GM19043 (cell line): ENCODE results near the gene CDR2L.

Experiments used
- ATAC-seq: cut with Tn5 transposase; IDR thresholded peaks from one replicate; pipeline ENCODE4 v1.9.1; 2021; ENCODE audit warnings: low read depth; ENCODE audit not compliant: unreplicated experiment

Gene CDR2L

GRCh38 chr17:74987418-74987908, at the start of gene CDR2L:
Gene CDR2L, plus strand, starts transcription at chr17:74987632. Its CDS starts 412 bp downstream, at chr17:74988044.
- peak; percentile 95 for ATAC-seq

- no peak for ATAC-seq
Observed at GRCh38 chr17:74938194-74938950, 49.1 kb upstream of the CDR2L start.

GRCh38 chr17:74939534-74939933, 47.9 kb upstream of the CDR2L start:
- ATAC-seq = no peak

GRCh38 chr17:74941128-74941725, 46.2 kb upstream of the CDR2L start:
- ATAC-seq = no peak

- ATAC-seq = no peak
Observed at GRCh38 chr17:74943808-74944522, 43.5 kb upstream of the CDR2L start.

GRCh38 chr17:74945543-74945942, 41.9 kb upstream of the CDR2L start:
- no peak for ATAC-seq

- ATAC-seq = no peak
Observed at GRCh38 chr17:74946641-74947040, 40.8 kb upstream of the CDR2L start.

GRCh38 chr17:74947041-74947754, 40.2 kb upstream of the CDR2L start:
- no peak for ATAC-seq

GRCh38 chr17:74949455-74950115, 37.8 kb upstream of the CDR2L start:
- no peak for ATAC-seq

- no peak for ATAC-seq
Observed at GRCh38 chr17:74950207-74950606, 37.2 kb upstream of the CDR2L start.

- ATAC-seq = no peak
Observed at GRCh38 chr17:74951065-74951464, 36.4 kb upstream of the CDR2L start.

- no peak for ATAC-seq
Observed at GRCh38 chr17:74951680-74952421, 35.6 kb upstream of the CDR2L start.

- ATAC-seq = no peak
Observed at GRCh38 chr17:74952431-74953133, 34.9 kb upstream of the CDR2L start.

- no peak for ATAC-seq
Observed at GRCh38 chr17:74953134-74953687, 34.2 kb upstream of the CDR2L start.

- no peak for ATAC-seq
Observed at GRCh38 chr17:74954115-74954514, 33.3 kb upstream of the CDR2L start.

GRCh38 chr17:74954665-74955421, 32.6 kb upstream of the CDR2L start:
- no peak for ATAC-seq

- no peak for ATAC-seq
Observed at GRCh38 chr17:74956093-74956492, 31.3 kb upstream of the CDR2L start.
